K562 (cell line): ENCODE measurements around the gene PLA1A. TPM values are rescaled to one million over a fixed set of nuclear protein-coding genes. Genes with fewer than 3 reads are reported as not detected.

Experiments
- ASH1L ChIP-seq: fragments of 450-650 bp; IDR thresholded peaks from 2 replicates; pipeline ENCODE4 v1.6.1; 2018; ENCODE audit warnings: borderline replicate concordance, mild to moderate bottlenecking, low read depth; ENCODE audit not compliant: partially characterized antibody
- CBFA2T2 ChIP-seq: fragments of 450-650 bp; conservative IDR thresholded peaks from 2 replicates; pipeline ENCODE4 v1.6.1; 2017; ENCODE audit warnings: mild to moderate bottlenecking
- ESRRA ChIP-seq: fragments of 450-650 bp; IDR thresholded peaks from 2 replicates; pipeline ENCODE4 v1.6.1; 2014; ENCODE audit warnings: low read depth, mild to moderate bottlenecking, moderate library complexity, borderline replicate concordance
- GABPA ChIP-seq: fragments of 200-800 bp; sonication (Bioruptor generic); conservative IDR thresholded peaks from 2 replicates; pipeline ENCODE4 v1.6.1; 2016; ENCODE audit warnings: low read depth, missing genetic modification characterization, missing compliant biosample characterization
- PRDM10 ChIP-seq: fragments of 450-650 bp; IDR thresholded peaks from 2 replicates; pipeline ENCODE4 v1.6.1; 2018; ENCODE audit not compliant: partially characterized antibody
- RBFOX2 ChIP-seq: fragments of 200-400 bp; formaldehyde crosslinking; IDR thresholded peaks from 2 replicates; pipeline ENCODE4 v1.6.1; 2017; ENCODE audit warnings: low read depth, mild to moderate bottlenecking, low read length, moderate library complexity
- SNAPC5 ChIP-seq: fragments of 250-450 bp; sonication (Bioruptor Pico); IDR thresholded peaks from 2 replicates; pipeline ENCODE4 v1.8.0; 2021; ENCODE audit warnings: moderate library complexity, mild to moderate bottlenecking, inconsistent platforms
- SNIP1 ChIP-seq: fragments of 450-650 bp; IDR thresholded peaks from 2 replicates; pipeline ENCODE4 v1.7.1; 2017; ENCODE audit warnings: low read depth, mild to moderate bottlenecking
- SUPT5H ChIP-seq: fragments of 450-650 bp; IDR thresholded peaks from 2 replicates; pipeline ENCODE4 v1.6.1; 2016
- TBL1XR1 ChIP-seq, 2 experiments: IDR thresholded peaks; 2 replicates each; pipeline ENCODE4 v1.6.1; 2012; ENCODE audit warnings: improper control_type of control experiment in 2 of 2, low read length in 2 of 2, mild to moderate bottlenecking in 1 of 2
- TCF15 ChIP-seq: fragments of 250-450 bp; sonication (Bioruptor Pico); IDR thresholded peaks from 2 replicates; pipeline ENCODE4 v1.8.0; 2022; ENCODE audit warnings: moderate library complexity, mild to moderate bottlenecking, inconsistent platforms
- TEAD1 ChIP-seq, 2 experiments: fragments of 450-650 bp in 1 of 2; sonication (generic) in 1 of 2; formaldehyde crosslinking; IDR thresholded peaks; 2 replicates each; pipeline versions ENCODE4 v1.4.0 to v1.8.0; 2020 to 2022; ENCODE audit warnings: mild to moderate bottlenecking in 2 of 2, missing genetic modification reagents in 1 of 2
- ZBTB1 ChIP-seq: sonication (generic); formaldehyde crosslinking; IDR thresholded peaks from 2 replicates; pipeline ENCODE4 v1.8.1; 2023; ENCODE audit warnings: missing genetic modification reagents, low read depth, mild to moderate bottlenecking, borderline replicate concordance
- ZBTB34 ChIP-seq: fragments of 250-450 bp; sonication (Bioruptor Pico); IDR thresholded peaks from 2 replicates; pipeline ENCODE4 v1.8.0; 2021; ENCODE audit warnings: mild to moderate bottlenecking, moderate library complexity
- ZFX ChIP-seq: sonication (generic); formaldehyde crosslinking; IDR thresholded peaks from 2 replicates; pipeline ENCODE4 v1.8.0; 2022; ENCODE audit warnings: mild to moderate bottlenecking, missing genetic modification reagents, moderate library complexity
- ZKSCAN8 ChIP-seq: fragments of 200-800 bp; sonication (Bioruptor generic); IDR thresholded peaks from 2 replicates; pipeline ENCODE4 v1.6.1; 2016; ENCODE audit warnings: missing genetic modification characterization, missing compliant biosample characterization
- ZNF408 ChIP-seq: fragments of 250-450 bp; sonication (Bioruptor Pico); IDR thresholded peaks from 2 replicates; pipeline ENCODE4 v1.4.0; 2020; ENCODE audit warnings: low read depth, mild to moderate bottlenecking, moderate library complexity
- ZNF764 ChIP-seq: fragments of 250-450 bp; sonication (Bioruptor Pico); IDR thresholded peaks from 2 replicates; pipeline ENCODE4 v1.4.0; 2020; ENCODE audit warnings: low read depth, mild to moderate bottlenecking, moderate library complexity
- polyA plus RNA-seq, 8 experiments: library from polyadenylated mRNA; depleted of rRNA in 4 of 8; stranded (reverse) in 5 of 8; unstranded in 3 of 8; fragments of >200 nt; fragmentation: Nextera tagmentation in 2 of 8; fragmentation: Illumina TruSeq in 1 of 8; extraction: Ambion mirVana in 2 of 8; extraction: Trizol in 1 of 8; gene quantifications; 2 replicates each; pipeline versions ENCODE4 v1.2.1 to v1.2.3, GENCODE V29; 2011 to 2014; ENCODE audit warnings: inconsistent platforms in 1 of 8, missing spikeins in 1 of 8
- total RNA-seq, 7 experiments: library from RNA; depleted of rRNA in 6 of 7; stranded (reverse); fragments of >200 nt in 6 of 7; fragmentation: Illumina TruSeq in 2 of 7; extraction: Trizol in 2 of 7; gene quantifications; 2 replicates each; pipeline versions ENCODE4 v1.2.1 to v1.2.3, GENCODE V29; 2011 to 2021; ENCODE audit warnings: low replicate concordance in 1 of 7

Gene PLA1A
- total and polyA plus RNA-seq, 9 of the 15 experiments (the other 6 are each of a cell fraction or from before 2014, with no cell fraction given) = not detected

- peak; percentile 91 for TF ChIP-seq ZFX (CRISPR knock-in tag)
- TF ChIP-seq TEAD1 (CRISPR knock-in tag; IDR thresholded peaks at IDR 0.05) = peak in 1 of 2 experiments; percentile 71; a peak in 1 of 4 replicates
- TF ChIP-seq ZBTB1 = no peak
- TF ChIP-seq SNIP1 = no peak
- TF ChIP-seq RBFOX2 = peak; percentile 90
- TF ChIP-seq GABPA (tag) = peak; percentile 92
- TF ChIP-seq ZKSCAN8 = no peak
- no peak for TF ChIP-seq ASH1L
- no peak for TF ChIP-seq ZBTB34
- TF ChIP-seq ZNF764 (CRISPR knock-in tag) = no peak
- no peak for TF ChIP-seq TCF15
- TF ChIP-seq ESRRA = peak; percentile 49; the same call in 1 of the 2 replicates
- no peak for TF ChIP-seq PRDM10
- TF ChIP-seq TBL1XR1 (IDR thresholded peaks at IDR 0.05; ENCODE audit: low read length in 2 of 2) = 0 out of 4 replicates have a peak, but pooled peaks of 1 of the 2 experiments have one; percentile 42
- TF ChIP-seq CBFA2T2 = no peak
- TF ChIP-seq ZNF408 (CRISPR knock-in tag) = no peak
- peak; percentile 81 for TF ChIP-seq SUPT5H
- no peak for TF ChIP-seq SNAPC5 (CRISPR knock-in tag)
Observed at GRCh38 chr3:119676771-119677640, 79.3 kb downstream of the PLA1A start, which contains the start of gene COX17 (continued).
